H4 (cell line): ENCODE results near the gene NDUFB2. TPM values are rescaled to one million over a fixed set of nuclear protein-coding genes. Genes with fewer than 3 reads are reported as not detected.
A peak's percentile ranks its signal among the peaks of the same experiment; 100 is the strongest.
"Not testable (repeated sequence)": the region's sequence is repeated elsewhere in the genome, so short reads cannot be mapped to it uniquely, and the experiment has no call there.

Experiments
- DNase-seq: peaks from one replicate; pipeline ENCODE4 v3.0.0-alpha.2; 2015; ENCODE audit warnings: low spot score
- total RNA-seq: library from RNA; depleted of rRNA; stranded (reverse); fragments of >200 nt; shearing (Covaris generic); gene quantifications from 2 replicates; pipeline ENCODE4 v1.2.3, GENCODE V29; 2014

The NDUFB2 gene
- total RNA-seq, 1 experiment from 2014 or later: 605 TPM

- DNase-seq: no peak
These were observed 7.0 kb upstream of the NDUFB2 start for GRCh38 chr7:140689199-140690152.

- DNase-seq: no peak
These were observed 5.0 kb upstream of the NDUFB2 start for GRCh38 chr7:140691376-140692045.

- not testable (repeated sequence) for DNase-seq
These were observed 2.7 kb upstream of the NDUFB2 start for GRCh38 chr7:140693849-140694248.

- no peak for DNase-seq
These were observed 1.9 kb upstream of the NDUFB2 start for GRCh38 chr7:140694592-140694991.

- DNase-seq: no peak
These were observed 1.1 kb upstream of the NDUFB2 start for GRCh38 chr7:140695381-140695780.

DNA sequence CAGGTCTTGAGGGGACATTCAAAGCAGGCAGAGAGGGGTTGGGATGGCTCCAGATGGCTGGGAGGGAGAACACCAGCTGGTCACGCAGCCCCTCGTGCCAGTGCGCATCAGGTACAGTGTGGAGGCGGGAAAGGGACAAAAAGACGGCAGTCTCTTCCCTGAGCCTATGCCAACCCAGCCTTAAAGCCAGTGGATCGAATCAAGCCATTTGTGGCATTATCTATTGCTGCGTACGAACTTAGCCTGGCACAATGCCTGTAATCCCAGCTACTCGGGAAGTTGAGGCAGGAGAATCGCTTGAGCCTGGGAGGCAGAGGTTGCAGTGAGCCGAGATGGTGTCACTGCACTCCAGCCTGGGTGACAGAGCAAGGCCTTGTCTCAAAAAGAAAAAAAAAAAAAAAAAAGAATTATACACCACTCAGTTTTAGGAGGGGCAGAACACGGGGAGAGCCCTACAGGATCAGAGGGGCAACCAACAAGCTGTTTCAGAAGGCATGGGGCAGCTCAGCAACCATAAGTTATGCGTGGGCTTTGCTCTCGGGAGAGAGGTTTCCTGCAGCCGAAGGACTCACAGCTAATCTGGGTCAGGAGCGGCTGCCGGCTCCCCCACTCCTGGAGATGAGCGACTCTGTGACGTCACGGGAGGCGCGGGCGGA, 356 bp upstream of the NDUFB2 start:
- peak; percentile 90 for DNase-seq

DNA sequence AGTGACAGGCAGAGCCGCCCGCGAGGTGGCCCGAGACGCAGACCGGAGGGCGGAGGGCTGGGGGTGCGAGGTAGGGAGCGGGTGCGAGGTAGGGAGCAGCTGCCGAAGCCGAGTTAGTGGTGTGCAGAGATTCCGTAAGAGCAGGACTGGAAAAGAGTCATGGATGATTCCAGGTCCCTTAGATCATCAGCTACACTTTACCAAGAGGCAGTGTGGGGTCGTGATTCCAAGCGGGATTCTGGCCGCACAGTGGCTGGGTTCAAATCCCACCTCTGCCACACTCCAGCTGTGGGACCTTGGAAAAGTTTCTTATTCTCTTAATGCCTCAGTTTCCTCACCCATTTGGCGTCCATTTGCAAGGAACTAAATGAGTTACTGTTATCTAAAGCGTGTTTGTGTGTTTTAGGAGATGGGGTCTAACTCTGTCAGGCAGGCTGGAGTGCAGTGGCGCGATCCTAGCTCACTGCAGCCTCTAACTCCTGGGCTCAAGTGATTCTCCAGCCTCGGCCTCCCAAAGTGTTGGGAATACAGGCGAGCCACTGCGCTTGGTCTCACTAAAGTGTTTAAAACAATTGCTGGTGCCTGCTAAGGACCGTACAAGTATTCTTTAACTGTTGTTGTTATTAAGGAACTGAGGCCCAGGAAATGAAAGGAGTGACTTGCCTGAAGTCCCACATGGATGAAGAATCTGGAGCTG, 1.1 kb downstream of the NDUFB2 start:
- no peak for DNase-seq

- no peak for DNase-seq
These were observed 2.0 kb downstream of the NDUFB2 start for GRCh38 chr7:140698477-140698876.

DNA sequence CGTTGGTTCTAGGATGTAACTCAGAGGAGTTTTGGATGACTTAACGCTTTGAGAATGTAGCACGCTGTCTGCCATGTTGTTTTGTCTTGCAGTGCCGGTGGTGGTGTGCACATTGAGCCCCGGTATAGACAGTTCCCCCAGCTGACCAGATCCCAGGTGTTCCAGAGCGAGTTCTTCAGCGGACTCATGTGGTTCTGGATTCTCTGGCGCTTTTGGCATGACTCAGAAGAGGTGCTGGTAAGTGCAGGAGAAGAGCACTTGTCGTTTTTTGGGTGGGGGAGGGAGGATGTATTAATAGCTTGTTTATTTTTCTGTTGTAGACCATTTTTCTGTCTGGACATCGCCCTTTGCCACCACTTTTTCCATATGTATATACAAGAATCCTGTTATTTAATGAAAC, 6.3 kb downstream of the NDUFB2 start:
- no peak for DNase-seq

DNA sequence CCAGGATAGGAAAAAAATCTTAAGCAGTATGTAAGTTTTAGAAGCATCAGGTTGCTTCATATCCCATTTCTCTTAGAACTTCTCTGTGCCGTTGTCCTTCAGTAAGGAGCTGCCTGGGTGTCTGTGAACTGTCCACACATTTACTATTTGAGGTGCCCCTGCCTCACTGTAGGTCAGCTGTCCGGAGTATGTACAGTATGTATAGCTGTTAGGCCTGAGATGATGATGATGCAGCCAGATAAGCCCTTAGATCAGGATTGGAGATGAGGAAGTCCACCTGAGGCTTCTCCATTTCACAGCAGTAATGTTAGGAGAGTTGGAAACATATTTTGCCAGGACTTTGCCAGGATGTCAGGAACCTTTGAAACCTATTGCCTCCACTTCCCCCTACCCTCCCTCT, 7.7 kb downstream of the NDUFB2 start:
- DNase-seq: no peak

DNA sequence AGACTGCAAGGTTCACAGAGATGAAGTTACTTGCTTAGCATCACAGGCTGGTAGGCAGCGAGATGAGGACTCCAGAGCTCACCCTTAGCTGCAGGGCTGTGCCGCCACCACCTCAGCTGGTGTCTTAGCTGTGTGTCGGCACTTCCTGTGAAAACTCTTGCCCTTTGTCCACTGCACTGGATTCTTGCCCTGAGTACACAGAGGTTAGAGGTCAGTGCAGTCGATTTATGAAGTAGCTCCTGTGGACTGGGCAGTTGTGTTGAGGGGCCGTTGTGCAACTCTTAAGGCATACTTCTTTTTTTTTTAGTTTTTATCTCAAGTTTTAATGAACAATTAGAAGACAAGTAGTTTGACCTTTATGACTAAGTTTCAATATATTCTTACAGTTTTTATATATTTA, 10.6 kb downstream of the NDUFB2 start:
- no peak for DNase-seq

DNA sequence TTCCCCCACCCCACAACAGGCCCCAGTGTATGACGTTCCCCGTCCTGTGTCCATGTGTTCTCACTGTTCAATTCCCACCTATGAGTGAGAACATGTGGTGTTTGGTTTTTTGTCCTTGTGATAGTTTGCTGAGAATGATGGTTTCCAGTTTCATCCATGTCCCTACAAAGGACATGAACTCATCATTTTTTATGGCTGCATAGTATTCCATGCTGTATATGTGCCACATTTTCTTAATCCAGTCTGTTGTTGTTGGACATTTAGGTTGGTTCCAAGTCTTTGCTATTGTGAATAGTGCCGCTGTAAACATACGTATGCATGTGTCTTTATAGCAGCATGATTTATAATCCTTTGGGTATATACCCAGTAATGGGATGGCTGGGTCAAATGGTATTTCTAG, 12.3 kb downstream of the NDUFB2 start:
- DNase-seq: not testable (repeated sequence)

DNA sequence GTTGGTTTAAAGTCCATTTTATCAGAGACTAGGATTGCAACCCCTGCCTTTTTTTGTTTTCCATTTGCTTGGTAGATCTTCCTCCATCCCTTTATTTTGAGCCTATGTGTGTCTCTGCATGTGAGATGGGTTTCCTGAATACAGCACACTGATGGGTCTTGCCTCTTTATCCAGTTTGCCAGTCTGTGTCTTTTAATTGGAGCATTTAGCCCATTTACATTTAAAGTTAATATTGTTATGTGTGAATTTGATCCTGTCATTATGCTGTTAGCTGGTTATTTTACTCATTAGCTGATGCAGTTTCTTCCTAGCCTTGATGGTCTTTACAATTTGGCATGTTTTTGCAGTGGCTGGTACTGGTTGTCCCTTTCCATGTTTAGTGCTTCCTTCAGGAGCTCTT, 15.9 kb downstream of the NDUFB2 start:
- not testable (repeated sequence) for DNase-seq

- no peak for DNase-seq
These were observed 18.0 kb downstream of the NDUFB2 start for GRCh38 chr7:140714331-140715040.

DNA sequence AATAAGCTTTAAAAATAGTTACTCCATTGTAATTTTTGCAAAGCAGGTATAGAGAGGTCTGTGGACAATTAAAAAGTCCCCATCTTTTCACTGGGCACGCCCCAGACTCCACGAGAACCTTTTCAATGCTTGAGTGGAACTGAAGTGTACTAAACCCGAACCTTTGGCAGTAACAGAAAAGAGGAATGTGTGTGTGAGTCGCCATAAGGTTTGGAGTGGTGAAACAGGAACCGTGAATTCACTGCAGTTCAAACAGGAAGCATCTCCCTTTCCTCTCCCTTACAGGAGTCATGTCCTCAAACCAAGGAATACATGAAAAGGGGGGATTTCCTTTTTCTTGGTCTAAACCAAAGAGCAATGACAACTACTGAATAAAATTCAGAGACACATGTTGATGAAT, 23.2 kb downstream of the NDUFB2 start:
- no peak for DNase-seq

DNA sequence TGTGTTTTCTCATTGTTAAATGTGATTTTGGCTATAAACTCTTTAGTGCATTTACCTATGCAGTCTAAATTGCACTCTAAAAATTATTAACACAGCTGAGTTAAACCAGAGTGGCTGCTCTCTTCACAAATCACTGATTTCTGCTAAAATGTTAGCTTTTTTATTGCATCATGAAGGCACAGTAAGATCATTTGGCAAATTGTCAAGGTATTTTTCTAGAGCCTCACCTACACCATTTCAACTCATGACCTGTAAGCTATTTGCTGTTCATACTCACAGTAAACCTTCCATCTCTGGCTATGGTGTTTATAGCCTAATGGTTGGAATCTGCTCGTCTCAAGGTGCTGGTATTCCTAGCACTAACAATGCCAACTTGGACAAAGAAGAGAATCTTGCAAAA, 25.7 kb downstream of the NDUFB2 start:
- no peak for DNase-seq

GRCh38 chr7:140723006-140723405, 26.5 kb downstream of the NDUFB2 start:
- no peak for DNase-seq

DNA sequence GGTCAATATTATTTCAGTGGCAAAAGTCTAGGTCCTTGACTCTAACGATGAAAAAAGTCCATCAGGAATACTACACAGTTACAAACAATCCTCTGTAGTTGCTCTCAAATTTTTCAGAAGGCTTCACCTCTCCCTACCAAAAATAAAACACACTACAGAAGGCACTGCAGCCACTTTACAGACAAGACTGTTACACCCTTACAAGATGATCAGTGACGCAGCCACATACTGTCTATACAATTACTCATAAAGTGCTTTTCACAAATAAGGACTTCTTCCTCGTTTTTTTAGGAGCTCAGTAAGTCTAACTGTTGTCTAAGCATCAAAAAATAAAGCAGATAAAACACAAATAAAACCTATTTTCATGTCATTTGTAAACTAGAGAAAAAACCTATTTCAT, 27.1 kb downstream of the NDUFB2 start:
- DNase-seq: no peak

DNA sequence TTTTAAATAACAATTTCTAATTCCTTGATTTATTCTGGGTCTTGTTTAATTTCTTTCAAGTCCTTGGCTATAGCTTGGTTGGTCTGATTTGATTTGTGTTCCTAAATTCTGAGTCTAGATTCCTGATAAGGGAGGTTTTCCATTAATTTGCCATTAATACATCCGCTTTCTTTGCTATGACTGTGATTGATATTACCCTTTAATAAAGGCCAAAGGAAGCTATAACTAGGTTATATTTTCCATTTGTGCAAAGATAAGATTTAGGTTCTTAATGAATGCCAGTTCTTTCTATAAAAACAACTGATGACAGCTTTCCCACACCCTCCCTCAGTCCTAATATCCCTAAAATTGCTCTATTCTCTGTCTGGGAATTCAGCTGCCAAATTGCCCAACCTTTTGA, 28.2 kb downstream of the NDUFB2 start:
- no peak for DNase-seq

- no peak for DNase-seq
These were observed 29.8 kb downstream of the NDUFB2 start for GRCh38 chr7:140726281-140726680.

DNA sequence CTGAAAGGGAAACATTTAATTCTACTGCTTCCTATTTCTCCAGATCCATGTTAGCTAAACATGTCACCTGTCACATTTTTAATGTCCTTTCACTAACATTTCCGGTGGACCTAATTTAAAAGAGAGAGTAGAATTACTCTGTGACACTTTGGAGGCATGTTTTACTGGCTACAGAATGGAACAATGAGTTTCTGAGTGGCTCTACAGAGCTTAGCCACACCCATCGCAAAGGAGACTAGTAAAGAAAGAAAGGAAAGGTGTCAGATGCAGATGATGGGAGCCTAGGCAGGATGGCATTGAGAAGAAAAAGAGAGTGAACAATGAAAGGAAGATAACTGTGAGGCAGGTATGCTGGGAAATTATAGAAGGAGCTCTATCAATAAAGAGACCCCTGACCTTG, 35.9 kb downstream of the NDUFB2 start:
- DNase-seq: no peak
